NCI-H1436 (cell line): Measurements from ENCODE around the gene GYS2.

Source experiments
- DNase-seq: peaks from one replicate; lab custom pipeline; 2025; lab: John Stamatoyannopoulos, UW

Gene GYS2

GRCh38 chr12:21552635-21553328 is 51.9 kb downstream of the GYS2 start:
- DNase-seq = no peak

GRCh38 chr12:21551841-21552465 is 52.7 kb downstream of the GYS2 start:
- no peak for DNase-seq

- no peak for DNase-seq
Observed at GRCh38 chr12:21547437-21547836, 57.2 kb downstream of the GYS2 start.

GRCh38 chr12:21546716-21547115 is 57.9 kb downstream of the GYS2 start:
- no peak for DNase-seq

- DNase-seq = no peak
Observed at GRCh38 chr12:21545557-21545956, 59.1 kb downstream of the GYS2 start.

- no peak for DNase-seq
Observed at GRCh38 chr12:21543151-21543550, 61.5 kb downstream of the GYS2 start.

- DNase-seq = no peak
Observed at GRCh38 chr12:21542403-21542802, 62.2 kb downstream of the GYS2 start.

GRCh38 chr12:21541773-21542172 is 62.9 kb downstream of the GYS2 start:
- DNase-seq = no peak

GRCh38 chr12:21539797-21540196 is 64.8 kb downstream of the GYS2 start:
- DNase-seq = no peak

- no peak for DNase-seq
Observed at GRCh38 chr12:21538061-21538653, 66.5 kb downstream of the GYS2 start.

- no peak for DNase-seq
Observed at GRCh38 chr12:21529456-21529855, 75.2 kb downstream of the GYS2 start.

- DNase-seq = no peak
Observed at GRCh38 chr12:21528953-21529352, 75.7 kb downstream of the GYS2 start.

GRCh38 chr12:21527451-21528180 is 77.0 kb downstream of the GYS2 start:
- peak; percentile 86 for DNase-seq

GRCh38 chr12:21526721-21527345 is 77.8 kb downstream of the GYS2 start:
- DNase-seq = no peak

- no peak for DNase-seq
Observed at GRCh38 chr12:21526053-21526452, 78.6 kb downstream of the GYS2 start, which contains the start of gene SPX. Gene SPX (plus strand): TSS chr12:21526296. CDS start chr12:21526473, 177 bp downstream.

- no peak for DNase-seq
Observed at GRCh38 chr12:21523148-21523547, 81.5 kb downstream of the GYS2 start.

- no peak for DNase-seq
Observed at GRCh38 chr12:21521541-21521940, 83.1 kb downstream of the GYS2 start.

- no peak for DNase-seq
Observed at GRCh38 chr12:21518451-21518850, 86.2 kb downstream of the GYS2 start.

- no peak for DNase-seq
Observed at GRCh38 chr12:21516281-21516680, 88.4 kb downstream of the GYS2 start.

- DNase-seq = no peak
Observed at GRCh38 chr12:21509768-21510167, 94.9 kb downstream of the GYS2 start.

- no peak for DNase-seq
Observed at GRCh38 chr12:21507849-21508248, 96.8 kb downstream of the GYS2 start.

GRCh38 chr12:21505888-21506287 is 98.8 kb downstream of the GYS2 start:
- DNase-seq = no peak
